ENCODE data around the gene MMRN2.
A peak's percentile ranks its signal among the peaks of the same experiment; 100 is the strongest.

The MMRN2 gene

DNA sequence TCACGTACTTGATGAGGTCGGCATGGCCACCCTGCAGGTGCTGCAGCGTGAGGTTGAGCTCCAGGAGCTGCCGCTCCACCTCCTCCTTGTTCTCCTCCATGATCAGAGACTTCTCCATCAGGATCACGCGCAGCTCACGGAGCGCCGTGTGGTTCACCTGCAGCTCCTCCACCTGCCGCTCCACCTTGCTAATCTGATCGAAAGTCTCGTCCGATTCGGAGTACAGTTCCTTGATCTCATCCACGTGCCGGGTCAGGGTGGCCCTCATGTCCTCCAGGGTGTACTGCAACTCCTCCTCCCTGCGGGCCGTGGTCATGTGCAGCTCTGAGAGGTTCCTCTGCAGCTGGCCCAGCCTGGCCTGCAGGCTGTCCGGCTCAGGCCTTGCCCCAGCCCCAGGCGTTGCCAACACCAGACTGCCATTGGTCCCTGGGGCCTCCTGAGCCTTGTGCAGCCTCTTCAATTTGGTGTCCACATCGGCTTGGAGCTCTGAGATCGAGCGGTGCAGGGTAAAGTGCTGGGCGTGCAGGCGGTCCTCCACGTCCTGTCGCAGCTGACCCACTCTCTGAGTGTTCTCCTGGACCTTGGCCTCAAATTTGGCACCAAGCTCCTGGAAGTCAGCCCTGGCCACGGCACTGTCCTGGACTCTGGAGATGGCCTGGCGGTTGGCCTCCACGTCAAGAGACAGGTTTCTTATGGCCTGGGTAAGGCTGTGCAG is 13.9 kb downstream of the MMRN2 start:
- no peak overlapping the region for H3K27ac ChIP-seq (ENCODE audit: low read depth, low read length)
- H3K9ac ChIP-seq (ENCODE audit: low read length), result no peak overlapping the region
- no peak overlapping the region for H2BK120ac ChIP-seq (ENCODE audit: low read depth, low read length)
- no peak overlapping the region for H3K56ac ChIP-seq (ENCODE audit: low read length)
- no peaks in the 10 kb centered on the region for H3K27me3 ChIP-seq (ENCODE audit: insufficient read depth, low read length, poor library complexity)
- H3K4me3 ChIP-seq (ENCODE audit: low read length), result no peak overlapping the region
- H3K4me2 ChIP-seq (ENCODE audit: low read length), result no peak overlapping the region
- H3K79me2 ChIP-seq (ENCODE audit: control insufficient read depth, insufficient read depth, low read length), result no peaks in the 10 kb centered on the region
- WGBS (ENCODE audit: extremely low coverage, insufficient coverage, low lambda C conversion rate), result no CpG with 5 or more reads among the region's 30 CpGs
- H2BK5ac ChIP-seq (ENCODE audit: low read length), result no peak overlapping the region
- no peak overlapping the region for H4K8ac ChIP-seq (ENCODE audit: low read depth, low read length)
- H3K4me1 ChIP-seq (ENCODE audit: control insufficient read depth, low read depth, low read length), result no peaks in the 10 kb centered on the region
- no peak overlapping the region for H3K18ac ChIP-seq (ENCODE audit: low read length)
- no peak for DNase-seq
- no peak overlapping the region for H4K5ac ChIP-seq (ENCODE audit: low read length)
- no peaks in the 10 kb centered on the region for H3K36me3 ChIP-seq (ENCODE audit: control insufficient read depth, insufficient read depth, low read length)
- no peak overlapping the region for H3K23ac ChIP-seq (ENCODE audit: low read length)
- H2AK5ac ChIP-seq (ENCODE audit: low read length), result no peak overlapping the region
- H3K4ac ChIP-seq (ENCODE audit: low read depth, low read length), result no peak overlapping the region
- no peaks in the 10 kb centered on the region for H3K79me1 ChIP-seq (ENCODE audit: low read length)
- H2BK15ac ChIP-seq (replicated peaks; ENCODE audit: low read depth), result no peak overlapping the region

DNA sequence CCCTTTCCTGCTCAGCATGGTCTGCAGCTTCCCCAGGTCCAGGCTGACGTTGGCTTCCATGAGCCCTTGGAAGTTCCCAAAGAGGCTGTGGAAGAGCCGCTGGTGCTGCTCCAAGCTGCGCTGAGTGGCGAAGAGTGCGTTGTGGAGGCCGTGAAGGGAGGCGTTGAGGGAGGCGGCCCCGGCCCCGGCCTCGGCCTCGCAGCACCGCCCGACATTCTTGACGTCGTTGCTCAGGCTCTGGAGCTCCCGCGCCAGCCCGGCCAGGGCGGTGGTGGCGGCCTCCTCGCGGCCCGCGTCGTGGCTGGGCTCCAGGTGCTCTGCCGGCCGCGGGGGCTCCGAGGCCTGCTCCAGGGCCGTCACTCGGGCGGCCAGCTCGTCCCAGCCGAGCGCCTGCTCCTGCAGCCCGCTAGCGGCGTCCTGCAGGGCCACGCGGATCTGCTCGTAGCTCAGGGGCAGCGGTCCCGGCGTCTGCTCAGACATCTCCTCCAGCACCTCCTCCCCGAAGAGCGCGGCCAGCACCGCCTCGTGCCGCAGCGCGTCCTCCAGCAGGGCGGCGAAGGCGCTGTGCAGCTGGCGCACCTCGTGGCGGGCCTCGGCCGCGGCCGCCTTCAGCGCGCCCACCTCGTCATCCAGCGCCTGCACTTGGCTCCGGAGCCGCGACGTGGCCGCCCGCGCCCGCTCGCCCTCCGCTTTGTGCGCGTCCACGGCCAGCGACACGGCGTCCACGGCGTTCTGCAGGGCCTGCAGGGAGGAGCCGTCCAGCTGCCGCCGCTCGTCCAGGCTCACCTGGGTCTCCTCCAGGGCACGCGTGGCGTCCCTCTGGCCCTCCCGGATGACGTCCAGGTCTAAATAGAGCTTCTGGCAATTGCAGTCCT is 14.7 kb downstream of the MMRN2 start:
- no CpG with 5 or more reads among the region's 94 CpGs for WGBS (ENCODE audit: extremely low coverage, insufficient coverage, low lambda C conversion rate)

DNA sequence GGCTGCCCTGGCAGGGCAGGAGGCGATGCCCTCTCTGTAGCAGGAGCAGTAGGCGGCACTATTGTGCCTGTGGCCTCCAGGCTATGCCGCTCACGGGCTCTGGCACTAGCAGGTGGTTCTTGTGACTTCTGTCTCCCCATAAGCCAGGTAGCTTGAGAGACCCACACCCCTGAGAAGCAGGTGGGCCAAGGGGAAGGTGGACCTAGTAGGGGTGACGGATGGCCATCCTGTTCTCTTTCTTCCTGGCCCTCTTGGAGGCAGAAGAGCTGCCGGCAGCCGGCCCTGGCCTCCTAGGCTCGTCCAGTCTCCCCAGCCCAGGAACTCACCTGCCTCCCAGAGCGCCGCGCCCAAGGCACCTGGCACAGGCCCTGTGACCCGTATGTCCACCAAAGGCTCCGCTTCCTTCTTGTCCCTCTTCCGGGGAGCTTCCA is 15.4 kb downstream of the MMRN2 start:
- H3K4ac ChIP-seq (ENCODE audit: low read depth, low read length), result no peak overlapping the region
- H4K8ac ChIP-seq (ENCODE audit: low read depth, low read length), result no peak overlapping the region
- DNase-seq, result no peak
- no peak overlapping the region for H2BK15ac ChIP-seq (replicated peaks; ENCODE audit: low read depth)
- H3K4me3 ChIP-seq (ENCODE audit: low read length), result no peak overlapping the region
- H3K9ac ChIP-seq (ENCODE audit: low read length), result no peak overlapping the region
- H3K18ac ChIP-seq (ENCODE audit: low read length), result no peak overlapping the region
- H2BK5ac ChIP-seq (ENCODE audit: low read length), result no peak overlapping the region
- H3K23ac ChIP-seq (ENCODE audit: low read length), result no peak overlapping the region
- no peak overlapping the region for H2AK5ac ChIP-seq (ENCODE audit: low read length)
- no CpG with 5 or more reads among the region's 14 CpGs for WGBS (ENCODE audit: extremely low coverage, insufficient coverage, low lambda C conversion rate)
- H4K5ac ChIP-seq (ENCODE audit: low read length), result no peak overlapping the region
- H3K79me1 ChIP-seq (ENCODE audit: low read length), result no peaks in the 10 kb centered on the region
- H3K36me3 ChIP-seq (ENCODE audit: control insufficient read depth, insufficient read depth, low read length), result no peaks in the 10 kb centered on the region
- no peak overlapping the region for H3K4me2 ChIP-seq (ENCODE audit: low read length)
- H2BK120ac ChIP-seq (ENCODE audit: low read depth, low read length), result no peak overlapping the region
- no peak overlapping the region for H3K56ac ChIP-seq (ENCODE audit: low read length)
- H3K4me1 ChIP-seq (ENCODE audit: control insufficient read depth, low read depth, low read length), result no peaks in the 10 kb centered on the region
- H3K27ac ChIP-seq (ENCODE audit: low read depth, low read length), result no peak overlapping the region
- no peaks in the 10 kb centered on the region for H3K27me3 ChIP-seq (ENCODE audit: insufficient read depth, low read length, poor library complexity)
- H3K79me2 ChIP-seq (ENCODE audit: control insufficient read depth, insufficient read depth, low read length), result no peaks in the 10 kb centered on the region

More for the DNA sequence above, 14.7 kb downstream of the MMRN2 start:
- Histone ChIP-seq H2BK120ac (ENCODE audit: low read depth, low read length) (no peak overlapping the region), H3K4me2 (ENCODE audit: low read length) (no peak overlapping the region), H4K5ac (ENCODE audit: low read length) (no peak overlapping the region), H2BK15ac (replicated peaks; ENCODE audit: low read depth) (no peak overlapping the region), H3K4me3 (ENCODE audit: low read length) (no peak overlapping the region), H3K18ac (ENCODE audit: low read length) (no peak overlapping the region), H4K8ac (ENCODE audit: low read depth, low read length) (no peak overlapping the region), H3K36me3 (ENCODE audit: control insufficient read depth, insufficient read depth, low read length) (no peaks in the 10 kb centered on the region), H3K79me1 (ENCODE audit: low read length) (no peaks in the 10 kb centered on the region), H3K56ac (ENCODE audit: low read length) (no peak overlapping the region), H3K9ac (ENCODE audit: low read length) (no peak overlapping the region), H2AK5ac (ENCODE audit: low read length) (no peak overlapping the region), H3K27me3 (ENCODE audit: insufficient read depth, low read length, poor library complexity) (no peaks in the 10 kb centered on the region), H2BK5ac (ENCODE audit: low read length) (no peak overlapping the region), H3K23ac (ENCODE audit: low read length) (no peak overlapping the region), H3K4me1 (ENCODE audit: control insufficient read depth, low read depth, low read length) (no peaks in the 10 kb centered on the region), H3K4ac (ENCODE audit: low read depth, low read length) (no peak overlapping the region), H3K79me2 (ENCODE audit: control insufficient read depth, insufficient read depth, low read length) (no peaks in the 10 kb centered on the region), H3K27ac (ENCODE audit: low read depth, low read length) (no peak overlapping the region)
- DNase-seq, result no peak

DNA sequence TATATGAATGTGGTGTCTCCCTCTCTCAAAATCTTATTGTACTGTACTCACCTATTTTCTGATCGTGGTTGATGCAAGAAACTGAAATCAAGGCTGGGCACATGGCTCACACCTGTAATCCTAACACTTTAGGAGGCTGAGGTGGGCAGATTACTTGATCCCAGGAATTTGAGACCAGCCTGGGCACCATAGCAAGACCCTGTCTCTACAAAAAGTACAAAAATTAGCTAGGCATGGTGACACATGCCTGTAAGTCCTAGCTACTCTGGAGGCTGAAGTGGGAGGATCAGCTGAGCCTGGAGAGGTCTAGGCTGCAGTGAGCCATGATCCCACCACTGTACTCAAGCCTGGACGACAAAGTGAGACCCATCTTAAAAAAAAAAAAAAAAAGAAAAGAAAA is 16.0 kb downstream of the MMRN2 start:
- Histone ChIP-seq H3K9ac (ENCODE audit: low read length) (no peak overlapping the region), H3K79me1 (ENCODE audit: low read length) (no peaks in the 10 kb centered on the region), H3K4ac (ENCODE audit: low read depth, low read length) (no peak overlapping the region), H3K27ac (ENCODE audit: low read depth, low read length) (no peak overlapping the region), H3K18ac (ENCODE audit: low read length) (no peak overlapping the region), H3K56ac (ENCODE audit: low read length) (no peak overlapping the region), H2BK5ac (ENCODE audit: low read length) (no peak overlapping the region), H3K4me1 (ENCODE audit: control insufficient read depth, low read depth, low read length) (no peaks in the 10 kb centered on the region), H3K27me3 (ENCODE audit: insufficient read depth, low read length, poor library complexity) (no peaks in the 10 kb centered on the region), H2AK5ac (ENCODE audit: low read length) (no peak overlapping the region), H3K79me2 (ENCODE audit: control insufficient read depth, insufficient read depth, low read length) (no peaks in the 10 kb centered on the region), H4K5ac (ENCODE audit: low read length) (no peak overlapping the region), H3K4me2 (ENCODE audit: low read length) (no peak overlapping the region), H2BK120ac (ENCODE audit: low read depth, low read length) (no peak overlapping the region), H4K8ac (ENCODE audit: low read depth, low read length) (no peak overlapping the region), H2BK15ac (replicated peaks; ENCODE audit: low read depth) (no peak overlapping the region), H3K4me3 (ENCODE audit: low read length) (no peak overlapping the region), H3K36me3 (ENCODE audit: control insufficient read depth, insufficient read depth, low read length) (no peaks in the 10 kb centered on the region), H3K23ac (ENCODE audit: low read length) (no peak overlapping the region)
- no CpG with 5 or more reads among the region's 2 CpGs for WGBS (ENCODE audit: extremely low coverage, insufficient coverage, low lambda C conversion rate)
- DNase-seq, result no peak

DNA sequence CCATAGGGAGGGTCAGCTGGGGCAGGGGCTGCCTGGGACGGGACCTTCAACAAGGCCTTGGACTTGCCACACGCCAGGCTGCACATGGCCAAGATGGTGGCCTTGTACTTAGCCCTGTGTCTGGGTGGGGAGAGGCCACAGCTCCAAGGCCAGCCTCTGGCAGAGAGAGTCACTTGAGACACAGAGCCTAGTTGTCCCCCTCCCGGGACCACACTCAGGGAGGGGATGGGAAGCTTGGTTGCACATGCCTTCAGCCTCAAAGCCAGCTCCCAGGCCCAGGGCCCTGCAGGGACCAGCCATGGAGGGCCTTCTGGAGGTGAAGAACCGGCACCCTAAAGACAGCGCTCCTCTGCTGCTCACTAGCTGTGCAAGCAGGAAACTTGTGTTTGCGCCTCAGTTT is 16.7 kb downstream of the MMRN2 start:
- WGBS (ENCODE audit: extremely low coverage, insufficient coverage, low lambda C conversion rate), result no CpG with 5 or more reads among the region's 6 CpGs
- Histone ChIP-seq H3K79me1 (ENCODE audit: low read length) (no peaks in the 10 kb centered on the region), H3K23ac (ENCODE audit: low read length) (no peak overlapping the region), H2BK15ac (replicated peaks; ENCODE audit: low read depth) (no peak overlapping the region), H3K4ac (ENCODE audit: low read depth, low read length) (no peak overlapping the region), H2BK120ac (ENCODE audit: low read depth, low read length) (no peak overlapping the region), H3K27ac (ENCODE audit: low read depth, low read length) (no peak overlapping the region), H3K79me2 (ENCODE audit: control insufficient read depth, insufficient read depth, low read length) (no peaks in the 10 kb centered on the region), H2AK5ac (ENCODE audit: low read length) (peak overlapping the region; percentile 28), H2BK5ac (ENCODE audit: low read length) (no peak overlapping the region), H3K4me2 (ENCODE audit: low read length) (no peak overlapping the region), H3K36me3 (ENCODE audit: control insufficient read depth, insufficient read depth, low read length) (no peaks in the 10 kb centered on the region), H3K18ac (ENCODE audit: low read length) (no peak overlapping the region), H3K4me1 (ENCODE audit: control insufficient read depth, low read depth, low read length) (no peaks in the 10 kb centered on the region), H4K8ac (ENCODE audit: low read depth, low read length) (no peak overlapping the region), H4K5ac (ENCODE audit: low read length) (no peak overlapping the region), H3K27me3 (ENCODE audit: insufficient read depth, low read length, poor library complexity) (no peaks in the 10 kb centered on the region), H3K56ac (ENCODE audit: low read length) (no peak overlapping the region), H3K9ac (ENCODE audit: low read length) (no peak overlapping the region), H3K4me3 (ENCODE audit: low read length) (no peak overlapping the region)
- no peak for DNase-seq
